ENCODE data around the gene RAPGEF1.

RAPGEF1 gene

GRCh38 chr9:131555841-131556673 is 183.8 kb downstream of the RAPGEF1 start:
- TF ChIP-seq POLR2AphosphoS5 (IDR thresholded peaks at IDR 0.05; ENCODE audit: low read depth, low read length) (no peak), REST (IDR thresholded peaks at IDR 0.05; ENCODE audit: insufficient read depth in 1 of 2, low read depth in 2 of 2, low read length in 2 of 2) (no peak), SIN3A (IDR thresholded peaks at IDR 0.05; ENCODE audit: borderline replicate concordance, insufficient read depth, low read length) (no peak), TAF1 (IDR thresholded peaks at IDR 0.05; ENCODE audit: borderline replicate concordance, insufficient read depth, low read length) (no peak), FOXP2 (optimal IDR thresholded peaks at IDR 0.05; ENCODE audit: borderline replicate concordance, extremely low read depth, extremely low read length, insufficient read depth) (no peak)

GRCh38 chr9:131554843-131555351 is 185.0 kb downstream of the RAPGEF1 start:
- TF ChIP-seq REST (IDR thresholded peaks at IDR 0.05; ENCODE audit: insufficient read depth in 1 of 2, low read depth in 2 of 2, low read length in 2 of 2) (no peak), FOXP2 (optimal IDR thresholded peaks at IDR 0.05; ENCODE audit: borderline replicate concordance, extremely low read depth, extremely low read length, insufficient read depth) (no peak), SIN3A (IDR thresholded peaks at IDR 0.05; ENCODE audit: borderline replicate concordance, insufficient read depth, low read length) (no peak), POLR2AphosphoS5 (IDR thresholded peaks at IDR 0.05; ENCODE audit: low read depth, low read length) (no peak), TAF1 (IDR thresholded peaks at IDR 0.05; ENCODE audit: borderline replicate concordance, insufficient read depth, low read length) (no peak)

GRCh38 chr9:131554087-131554842 is 185.6 kb downstream of the RAPGEF1 start:
- TF ChIP-seq REST (IDR thresholded peaks at IDR 0.05; ENCODE audit: insufficient read depth in 1 of 2, low read depth in 2 of 2, low read length in 2 of 2) (no peak), SIN3A (IDR thresholded peaks at IDR 0.05; ENCODE audit: borderline replicate concordance, insufficient read depth, low read length) (no peak), POLR2AphosphoS5 (IDR thresholded peaks at IDR 0.05; ENCODE audit: low read depth, low read length) (no peak), FOXP2 (optimal IDR thresholded peaks at IDR 0.05; ENCODE audit: borderline replicate concordance, extremely low read depth, extremely low read length, insufficient read depth) (no peak), TAF1 (IDR thresholded peaks at IDR 0.05; ENCODE audit: borderline replicate concordance, insufficient read depth, low read length) (no peak)

GRCh38 chr9:131552030-131552429 is 187.8 kb downstream of the RAPGEF1 start:
- TF ChIP-seq FOXP2 (optimal IDR thresholded peaks at IDR 0.05; ENCODE audit: borderline replicate concordance, extremely low read depth, extremely low read length, insufficient read depth) (no peak), TAF1 (IDR thresholded peaks at IDR 0.05; ENCODE audit: borderline replicate concordance, insufficient read depth, low read length) (no peak), POLR2AphosphoS5 (IDR thresholded peaks at IDR 0.05; ENCODE audit: low read depth, low read length) (no peak)

- TF ChIP-seq SIN3A (IDR thresholded peaks at IDR 0.05; ENCODE audit: borderline replicate concordance, insufficient read depth, low read length) (no peak), FOXP2 (optimal IDR thresholded peaks at IDR 0.05; ENCODE audit: borderline replicate concordance, extremely low read depth, extremely low read length, insufficient read depth) (no peak), REST (IDR thresholded peaks at IDR 0.05; ENCODE audit: insufficient read depth in 1 of 2, low read depth in 2 of 2, low read length in 2 of 2) (no peak), POLR2AphosphoS5 (IDR thresholded peaks at IDR 0.05; ENCODE audit: low read depth, low read length) (no peak), TAF1 (IDR thresholded peaks at IDR 0.05; ENCODE audit: borderline replicate concordance, insufficient read depth, low read length) (no peak)
These were observed 193.4 kb downstream of the RAPGEF1 start for GRCh38 chr9:131546336-131547084.
